Neural crest cell (in vitro differentiated cells): ENCODE data around the gene KAT6B. TPM values are rescaled to one million over a fixed set of nuclear protein-coding genes. Genes with fewer than 3 reads are reported as not detected.

Source experiments
- DNase-seq: peaks from one replicate; pipeline ENCODE4 v3.0.0; 2021; ENCODE audit warnings: low read depth, mixed read lengths, low spot score
- H3K27ac Mint-ChIP-seq: one replicate; pipeline ENCODE4 v1.8.0; 2021; ENCODE audit warnings: mild to moderate bottlenecking, mixed read lengths; ENCODE audit not compliant: unreplicated experiment
- H3K27me3 Mint-ChIP-seq: 2 replicates; pipeline ENCODE4 v1.8.0; 2021; ENCODE audit warnings: low read depth, mild to moderate bottlenecking, mixed read lengths
- H3K36me3 Mint-ChIP-seq: 2 replicates; pipeline ENCODE4 v1.8.0; 2021; ENCODE audit warnings: low read depth, mild to moderate bottlenecking, mixed read lengths
- H3K4me1 Mint-ChIP-seq: 2 replicates; pipeline ENCODE4 v1.8.0; 2021; ENCODE audit warnings: mixed read lengths
- H3K4me3 Mint-ChIP-seq: one replicate; pipeline ENCODE4 v1.8.0; 2021; ENCODE audit warnings: mild to moderate bottlenecking, mixed read lengths
- H3K9me3 Mint-ChIP-seq: 2 replicates; pipeline ENCODE4 v1.8.0; 2021; ENCODE audit warnings: mixed read lengths
- CTCF ChIP-seq: fragments of 200-600 bp; sonication (generic); conservative IDR thresholded peaks from 2 replicates; pipeline ENCODE4 v1.5.0; 2021; ENCODE audit warnings: antibody characterized with exemption, mild to moderate bottlenecking
- total RNA-seq: library from RNA; stranded (reverse); gene quantifications from 2 replicates; pipeline ENCODE4 v1.2.1, GENCODE V29; 2021

The KAT6B gene
- total RNA-seq, 1 donor from 2014 or later: 34.2 TPM

- no peaks in the 10 kb centered on the region for H3K9me3 Mint-ChIP-seq
- peak overlapping the region; percentile 35 for H3K4me3 Mint-ChIP-seq
- peak overlapping the region; percentile 90 for H3K27ac Mint-ChIP-seq
- peaks cover 3% of the 10 kb centered on the region for H3K36me3 Mint-ChIP-seq
- H3K27me3 Mint-ChIP-seq: no peaks in the 10 kb centered on the region
- peaks cover 51% of the 10 kb centered on the region for H3K4me1 Mint-ChIP-seq
- TF ChIP-seq CTCF: no peak
- DNase-seq: no peak
Measured at GRCh38 chr10:75018686-75019307, 192.4 kb downstream of the KAT6B start.

GRCh38 chr10:75019370-75019769 is 193.0 kb downstream of the KAT6B start:
- Mint-ChIP-seq H3K4me1 (peaks cover 47% of the 10 kb centered on the region), H3K4me3 (peak overlapping the region; percentile 36), H3K9me3 (no peaks in the 10 kb centered on the region), H3K27me3 (no peaks in the 10 kb centered on the region), H3K36me3 (peaks cover 3% of the 10 kb centered on the region), H3K27ac (peak overlapping the region; percentile 27)
- TF ChIP-seq CTCF: peak; percentile 57
- no peak for DNase-seq

GRCh38 chr10:75020168-75020567 is 193.8 kb downstream of the KAT6B start:
- no peaks in the 10 kb centered on the region for H3K27me3 Mint-ChIP-seq
- peaks cover 52% of the 10 kb centered on the region for H3K4me1 Mint-ChIP-seq
- peaks cover 7% of the 10 kb centered on the region for H3K36me3 Mint-ChIP-seq
- no peaks in the 10 kb centered on the region for H3K9me3 Mint-ChIP-seq
- no peak overlapping the region for H3K27ac Mint-ChIP-seq
- H3K4me3 Mint-ChIP-seq: peak overlapping the region; percentile 5
- no peak for TF ChIP-seq CTCF
- DNase-seq: no peak

GRCh38 chr10:75021379-75022249 is 195.2 kb downstream of the KAT6B start:
- no peaks in the 10 kb centered on the region for H3K27me3 Mint-ChIP-seq
- no peak for TF ChIP-seq CTCF
- peaks cover 52% of the 10 kb centered on the region for H3K4me1 Mint-ChIP-seq
- DNase-seq: no peak
- peak overlapping the region; percentile 53 for H3K27ac Mint-ChIP-seq
- H3K36me3 Mint-ChIP-seq: peaks cover 7% of the 10 kb centered on the region
- no peaks in the 10 kb centered on the region for H3K9me3 Mint-ChIP-seq
- no peak overlapping the region for H3K4me3 Mint-ChIP-seq

GRCh38 chr10:75023074-75023473 is 196.7 kb downstream of the KAT6B start:
- no peak for TF ChIP-seq CTCF
- H3K36me3 Mint-ChIP-seq: peaks cover 7% of the 10 kb centered on the region
- H3K9me3 Mint-ChIP-seq: no peaks in the 10 kb centered on the region

More at GRCh38 chr10:75023074-75023473, 196.7 kb downstream of the KAT6B start:
- DNase-seq: no peak
- peaks cover 46% of the 10 kb centered on the region for H3K4me1 Mint-ChIP-seq
- no peak overlapping the region for H3K4me3 Mint-ChIP-seq
- H3K27me3 Mint-ChIP-seq: no peaks in the 10 kb centered on the region
- H3K27ac Mint-ChIP-seq: no peak overlapping the region
